HAP-1 (cell line): ENCODE measurements around the gene RDH13.
"Not testable (repeated sequence)": the region's sequence is repeated elsewhere in the genome, so short reads cannot be mapped to it uniquely, and the experiment has no call there.

Experiments
- DNase-seq, 2 experiments: peaks; one replicate each; pipeline ENCODE4 v3.0.0-alpha.2; 2016 to 2020; ENCODE audit warnings: low spot score in 2 of 2
- H3K27me3 ChIP-seq: fragments of 250-450 bp; sonication (Bioruptor Pico); 2 replicates; pipeline ENCODE4 v1.5.1; 2020; ENCODE audit warnings: low read depth, mild to moderate bottlenecking, moderate library complexity
- H3K36me3 ChIP-seq: fragments of 250-450 bp; sonication (Bioruptor Pico); replicated peaks from 2 replicates; pipeline ENCODE4 v1.5.1; 2020; ENCODE audit warnings: mild to moderate bottlenecking
- H3K4me1 ChIP-seq: fragments of 250-450 bp; sonication (Bioruptor Pico); 2 replicates; pipeline ENCODE4 v1.5.1; 2020; ENCODE audit warnings: mild to moderate bottlenecking
- H3K4me3 ChIP-seq: fragments of 250-450 bp; sonication (Bioruptor Pico); 2 replicates; pipeline ENCODE4 v1.5.1; 2020; ENCODE audit warnings: mild to moderate bottlenecking, moderate library complexity
- H3K9me3 ChIP-seq: fragments of 250-450 bp; sonication (Bioruptor Pico); 2 replicates; pipeline ENCODE4 v1.5.1; 2020; ENCODE audit warnings: mild to moderate bottlenecking, moderate library complexity
- in situ Hi-C: fragments of 300-500 bp; cut with MboI; formaldehyde crosslinking; loops from 3 replicates; pipeline ENCODE4 v1.14.3; 2020; ENCODE audit warnings: low sequenced_read_pairs, inconsistent platforms, mixed read lengths

The RDH13 gene, protein sequence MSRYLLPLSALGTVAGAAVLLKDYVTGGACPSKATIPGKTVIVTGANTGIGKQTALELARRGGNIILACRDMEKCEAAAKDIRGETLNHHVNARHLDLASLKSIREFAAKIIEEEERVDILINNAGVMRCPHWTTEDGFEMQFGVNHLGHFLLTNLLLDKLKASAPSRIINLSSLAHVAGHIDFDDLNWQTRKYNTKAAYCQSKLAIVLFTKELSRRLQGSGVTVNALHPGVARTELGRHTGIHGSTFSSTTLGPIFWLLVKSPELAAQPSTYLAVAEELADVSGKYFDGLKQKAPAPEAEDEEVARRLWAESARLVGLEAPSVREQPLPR

GRCh38 chr19:55062735-55063491 is at the start of gene RDH13:
Gene RDH13, minus strand, starts transcription at chr19:55063148. Its CDS starts 116 bp downstream, at chr19:55063032.
- Histone ChIP-seq H3K4me1 (no peaks in the 10 kb centered on the region; the same call in 1 of the 2 replicates), H3K36me3 (peaks cover 19% of the 10 kb centered on the region), H3K9me3 (no peaks in the 10 kb centered on the region), H3K27me3 (peaks cover 24% of the 10 kb centered on the region), H3K4me3 (peak within 1 kb of the TSS; percentile 73)
- peak; percentile 92 to 100 for DNase-seq
- in situ Hi-C loops, result no loop called here

DNA sequence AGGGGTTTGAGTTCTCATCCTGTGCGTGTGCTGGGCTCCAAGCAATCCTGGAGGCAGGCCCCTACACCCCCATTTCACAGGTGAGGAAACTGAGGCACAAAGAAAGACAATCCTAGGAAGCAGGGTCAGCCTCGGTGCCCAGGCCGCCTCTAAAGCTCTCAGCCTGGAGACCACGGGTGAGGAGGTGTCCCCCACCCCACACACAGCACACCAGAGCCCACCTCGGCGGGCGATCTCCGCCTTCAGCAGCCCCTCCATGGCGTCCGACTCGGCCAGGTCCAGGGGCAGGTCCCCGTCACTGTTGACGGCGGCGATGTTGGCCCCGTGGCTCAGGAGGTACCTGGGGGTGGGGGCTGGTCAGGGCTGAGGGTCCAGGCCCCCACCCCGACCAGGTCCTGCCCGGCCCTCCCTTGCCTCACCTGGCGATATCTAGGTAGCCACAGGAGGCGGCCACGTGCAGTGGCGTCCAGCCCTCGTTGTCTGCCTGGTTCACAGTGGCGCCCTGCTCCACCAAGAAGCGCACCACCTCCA is 49.4 kb upstream of the RDH13 start:
- no peak overlapping the region for H3K4me3 ChIP-seq
- DNase-seq, result no peak
- H3K27me3 ChIP-seq, result no peaks in the 10 kb centered on the region
- H3K9me3 ChIP-seq, result no peaks in the 10 kb centered on the region
- H3K4me1 ChIP-seq, result peaks cover 6% of the 10 kb centered on the region
- in situ Hi-C loops, result no loop called here
- no peaks in the 10 kb centered on the region for H3K36me3 ChIP-seq

DNA sequence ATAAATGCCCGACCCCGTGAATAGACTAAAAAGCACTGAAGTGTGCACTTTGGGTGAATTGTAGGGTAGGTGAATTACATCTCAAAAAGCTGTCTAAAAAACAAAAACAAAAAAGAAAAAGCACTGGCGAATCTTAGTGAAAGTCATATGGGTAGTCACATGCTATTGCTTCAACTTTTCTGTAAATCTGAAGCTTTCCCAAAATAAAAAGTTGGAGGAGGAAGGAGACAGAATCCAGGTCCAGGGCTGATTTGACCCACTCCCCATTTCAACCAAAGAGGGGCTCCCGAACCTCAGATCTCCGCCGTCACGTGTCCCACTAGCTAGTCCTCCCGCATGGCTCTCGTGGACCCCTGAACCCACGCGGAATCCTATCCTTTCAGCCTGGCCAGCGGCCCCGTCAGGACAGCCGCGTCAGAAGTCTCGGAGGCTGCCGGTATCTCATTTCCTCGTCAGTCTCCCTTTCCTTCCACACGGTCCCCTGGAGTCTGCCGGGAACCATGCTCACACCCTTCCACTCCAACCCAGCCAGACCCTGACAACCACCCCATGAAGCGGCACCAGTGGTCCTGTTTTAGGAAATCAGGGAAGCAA is 48.4 kb upstream of the RDH13 start:
- in situ Hi-C loops, result no loop called here
- Histone ChIP-seq H3K4me1 (peaks cover 6% of the 10 kb centered on the region), H3K36me3 (no peaks in the 10 kb centered on the region), H3K4me3 (no peak overlapping the region), H3K27me3 (no peaks in the 10 kb centered on the region), H3K9me3 (no peaks in the 10 kb centered on the region)
- no peak for DNase-seq

GRCh38 chr19:55109527-55110291 is 46.8 kb upstream of the RDH13 start:
- DNase-seq, result no peak
- Histone ChIP-seq H3K27me3 (no peaks in the 10 kb centered on the region), H3K36me3 (no peaks in the 10 kb centered on the region), H3K4me1 (no peaks in the 10 kb centered on the region), H3K4me3 (no peak overlapping the region), H3K9me3 (no peaks in the 10 kb centered on the region)
- in situ Hi-C loops, result no loop called here

GRCh38 chr19:55107252-55107651 is 44.3 kb upstream of the RDH13 start:
- H3K4me1 ChIP-seq, H3K27me3 ChIP-seq, H3K36me3 ChIP-seq, in situ Hi-C loops, DNase-seq, H3K9me3 ChIP-seq, H3K4me3 ChIP-seq: not testable (repeated sequence)

DNA sequence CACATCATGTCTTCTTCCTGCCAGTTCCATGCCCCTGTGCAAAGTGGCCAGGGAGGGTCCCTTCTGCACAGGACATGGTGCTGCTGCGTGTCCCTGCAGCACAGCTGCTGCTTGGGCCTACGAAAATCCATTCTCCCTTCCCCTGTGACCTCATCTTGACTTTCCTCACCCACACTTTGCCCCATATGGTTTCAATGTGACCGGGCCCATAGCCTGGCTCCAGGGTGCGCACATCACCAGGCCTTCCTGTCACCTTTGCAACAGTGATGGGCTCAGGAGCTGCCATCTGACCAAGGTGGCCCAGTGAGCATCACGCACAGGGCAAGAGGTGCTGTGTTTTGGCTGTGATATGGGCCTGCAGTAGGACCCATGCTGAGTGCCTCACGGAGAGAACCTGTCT is 43.6 kb upstream of the RDH13 start:
- no peaks in the 10 kb centered on the region for H3K27me3 ChIP-seq
- H3K9me3 ChIP-seq, result no peaks in the 10 kb centered on the region
- no peaks in the 10 kb centered on the region for H3K4me1 ChIP-seq
- H3K36me3 ChIP-seq, result peaks cover 6% of the 10 kb centered on the region
- in situ Hi-C loops, result no loop called here
- H3K4me3 ChIP-seq, result no peak overlapping the region
- DNase-seq, result no peak

DNA sequence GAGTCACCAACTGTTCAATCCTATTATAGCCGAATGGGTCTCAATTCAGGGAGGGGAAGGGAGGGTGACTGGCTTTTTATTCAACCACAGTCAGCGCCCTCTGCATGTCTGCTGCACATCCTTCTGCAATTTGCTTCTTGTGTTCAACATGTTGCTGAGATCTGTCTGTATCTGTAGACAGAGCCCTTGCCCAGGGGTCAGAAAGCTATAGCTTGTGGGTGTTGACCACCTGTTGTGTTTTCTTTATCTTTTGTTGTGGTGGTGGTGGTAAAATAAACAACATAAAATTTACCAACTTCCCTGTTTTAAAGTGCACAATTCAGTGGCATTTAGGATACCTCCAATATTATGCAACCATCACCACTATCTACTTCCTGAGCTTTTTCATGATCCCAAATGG is 42.3 kb upstream of the RDH13 start:
- in situ Hi-C loops, result no loop called here

DNA sequence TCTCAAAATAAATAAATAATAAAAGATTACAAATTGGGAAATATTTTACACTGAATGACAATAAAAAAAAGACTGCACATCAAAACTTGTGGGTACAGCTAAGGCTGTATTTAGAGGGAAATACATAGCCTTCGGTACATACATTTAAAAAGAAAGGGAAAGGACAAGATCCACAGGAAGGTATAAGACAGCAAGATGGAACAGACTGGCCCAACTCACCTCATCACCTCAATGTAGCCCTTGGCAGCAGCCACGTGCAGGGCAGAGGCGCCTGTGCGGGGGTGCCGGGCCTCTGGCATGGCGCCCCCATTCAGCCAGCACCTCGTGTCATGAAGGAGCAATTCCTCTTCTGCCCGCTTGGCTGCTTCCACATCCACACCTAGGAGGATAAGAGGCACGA is 40.2 kb upstream of the RDH13 start:
- H3K27me3 ChIP-seq, result no peaks in the 10 kb centered on the region
- in situ Hi-C loops, result no loop called here
- no peak overlapping the region for H3K4me3 ChIP-seq
- no peaks in the 10 kb centered on the region for H3K4me1 ChIP-seq
- no peaks in the 10 kb centered on the region for H3K9me3 ChIP-seq
- DNase-seq, result no peak
- peaks cover 6% of the 10 kb centered on the region for H3K36me3 ChIP-seq

More for the DNA sequence above, 42.3 kb upstream of the RDH13 start:
- Histone ChIP-seq H3K9me3 (no peaks in the 10 kb centered on the region), H3K4me1 (no peaks in the 10 kb centered on the region), H3K27me3 (no peaks in the 10 kb centered on the region), H3K36me3 (peaks cover 6% of the 10 kb centered on the region), H3K4me3 (no peak overlapping the region)
- DNase-seq, result no peak

- in situ Hi-C loops, result no loop called here
- Histone ChIP-seq H3K4me1 (no peaks in the 10 kb centered on the region), H3K36me3 (peaks cover 6% of the 10 kb centered on the region)
Observed at GRCh38 chr19:55101261-55101660, 38.3 kb upstream of the RDH13 start.

GRCh38 chr19:55099557-55100506 is 36.9 kb upstream of the RDH13 start:
- Histone ChIP-seq H3K36me3 (peaks cover 9% of the 10 kb centered on the region), H3K4me3 (no peak overlapping the region)

More at GRCh38 chr19:55101261-55101660, 38.3 kb upstream of the RDH13 start:
- Histone ChIP-seq H3K9me3 (no peaks in the 10 kb centered on the region), H3K4me3 (no peak overlapping the region), H3K27me3 (no peaks in the 10 kb centered on the region)
- DNase-seq, result no peak

GRCh38 chr19:55098716-55099556 is 36.0 kb upstream of the RDH13 start:
- no peak overlapping the region for H3K4me3 ChIP-seq
- H3K36me3 ChIP-seq, result peaks cover 14% of the 10 kb centered on the region
- no peaks in the 10 kb centered on the region for H3K27me3 ChIP-seq
- no peak for DNase-seq
- H3K4me1 ChIP-seq, result no peaks in the 10 kb centered on the region
- no peaks in the 10 kb centered on the region for H3K9me3 ChIP-seq
- in situ Hi-C loops, result no loop called here

More at GRCh38 chr19:55099557-55100506, 36.9 kb upstream of the RDH13 start:
- H3K9me3 ChIP-seq, result no peaks in the 10 kb centered on the region
- H3K27me3 ChIP-seq, result no peaks in the 10 kb centered on the region
- in situ Hi-C loops, result no loop called here
- DNase-seq, result no peak
- no peaks in the 10 kb centered on the region for H3K4me1 ChIP-seq
